ENCODE data around the gene RO60.
A peak's percentile ranks its signal among the peaks of the same experiment; 100 is the strongest.

Gene RO60

GRCh38 chr1:193104907-193105820 lies 45.8 kb downstream of the RO60 start, which contains the start of gene GLRX2:
Gene GLRX2 (minus strand): TSS chr1:193105414. CDS start chr1:193105382, 32 bp downstream.
- peak; percentile 85 for DNase-seq (ENCODE audit: low read depth)
- H3K4me3 ChIP-seq (replicated peaks; ENCODE audit: low read depth, low read length), result peak within 1 kb of the TSS; percentile 75
- TF ChIP-seq, protein P1, sequence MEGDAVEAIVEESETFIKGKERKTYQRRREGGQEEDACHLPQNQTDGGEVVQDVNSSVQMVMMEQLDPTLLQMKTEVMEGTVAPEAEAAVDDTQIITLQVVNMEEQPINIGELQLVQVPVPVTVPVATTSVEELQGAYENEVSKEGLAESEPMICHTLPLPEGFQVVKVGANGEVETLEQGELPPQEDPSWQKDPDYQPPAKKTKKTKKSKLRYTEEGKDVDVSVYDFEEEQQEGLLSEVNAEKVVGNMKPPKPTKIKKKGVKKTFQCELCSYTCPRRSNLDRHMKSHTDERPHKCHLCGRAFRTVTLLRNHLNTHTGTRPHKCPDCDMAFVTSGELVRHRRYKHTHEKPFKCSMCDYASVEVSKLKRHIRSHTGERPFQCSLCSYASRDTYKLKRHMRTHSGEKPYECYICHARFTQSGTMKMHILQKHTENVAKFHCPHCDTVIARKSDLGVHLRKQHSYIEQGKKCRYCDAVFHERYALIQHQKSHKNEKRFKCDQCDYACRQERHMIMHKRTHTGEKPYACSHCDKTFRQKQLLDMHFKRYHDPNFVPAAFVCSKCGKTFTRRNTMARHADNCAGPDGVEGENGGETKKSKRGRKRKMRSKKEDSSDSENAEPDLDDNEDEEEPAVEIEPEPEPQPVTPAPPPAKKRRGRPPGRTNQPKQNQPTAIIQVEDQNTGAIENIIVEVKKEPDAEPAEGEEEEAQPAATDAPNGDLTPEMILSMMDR (IDR thresholded peaks at IDR 0.05; ENCODE audit: low read length, missing control alignments), result no peak

- H3K4me3 ChIP-seq (replicated peaks; ENCODE audit: low read depth, low read length), result peak overlapping the region; percentile 75
- no peak for DNase-seq (ENCODE audit: low read depth)
- TF ChIP-seq, protein P1 (IDR thresholded peaks at IDR 0.05; ENCODE audit: low read length, missing control alignments), result no peak
Measured at GRCh38 chr1:193105821-193106177, 46.4 kb downstream of the RO60 start.

GRCh38 chr1:193108471-193108870 lies 49.1 kb downstream of the RO60 start:
- no peak overlapping the region for H3K4me3 ChIP-seq (replicated peaks; ENCODE audit: low read depth, low read length)
- TF ChIP-seq, protein P1 (IDR thresholded peaks at IDR 0.05; ENCODE audit: low read length, missing control alignments), result no peak
- DNase-seq (ENCODE audit: low read depth), result no peak

Data from fibroblast of pulmonary artery (primary cell).